Natural killer cell (primary cell): ENCODE data around the gene PNMA8A. TPM values are rescaled to one million over a fixed set of nuclear protein-coding genes. Genes with fewer than 3 reads are reported as not detected.

ENCODE experiments used
- ATAC-seq, 3 donors: fragments of 150-1000 bp in 2 of 3; fragments of 200-7000 bp in 1 of 3; cut with Tn5 transposase; 1 replicate in 1 of 3; 2 replicates in 2 of 3; pipeline ENCODE4 v1.10.0; 2021; ENCODE audit warnings: mild to moderate bottlenecking in 2 of 3, moderate library complexity in 2 of 3
- DNase-seq, 2 donors: peaks; one replicate each; pipeline versions ENCODE4 v3.0.0 to v3.0.0-alpha.2; 2013 to 2021; ENCODE audit warnings: mixed read lengths in 1 of 2
- H3K27ac ChIP-seq: one replicate; pipeline ENCODE4 v1.5.1; 2013; ENCODE audit warnings: mild to moderate bottlenecking, low read length
- H3K27me3 ChIP-seq: one replicate; pipeline ENCODE4 v1.6.1; 2013; ENCODE audit warnings: low read length; ENCODE audit not compliant: control insufficient read depth, insufficient read depth
- H3K36me3 ChIP-seq: one replicate; pipeline ENCODE4 v1.6.1; 2013; ENCODE audit warnings: low read length; ENCODE audit not compliant: control insufficient read depth, insufficient read depth
- H3K4me1 ChIP-seq: one replicate; pipeline ENCODE4 v1.6.1; 2013; ENCODE audit warnings: low read length; ENCODE audit not compliant: control insufficient read depth, insufficient read depth
- H3K4me3 ChIP-seq: one replicate; pipeline ENCODE4 v1.5.1; 2013; ENCODE audit warnings: low read length
- H3K9me3 ChIP-seq: one replicate; pipeline ENCODE4 v1.6.1; 2013; ENCODE audit warnings: low read length; ENCODE audit not compliant: control insufficient read depth, insufficient read depth
- H3K27ac Mint-ChIP-seq, 2 donors: one replicate each; pipeline ENCODE4 v1.8.0; 2022; ENCODE audit warnings: mild to moderate bottlenecking in 2 of 2, mixed read lengths in 2 of 2, moderate library complexity in 1 of 2
- H3K27me3 Mint-ChIP-seq, 2 donors: one replicate each; pipeline ENCODE4 v1.8.0; 2022; ENCODE audit warnings: low read depth in 2 of 2, mixed read lengths in 2 of 2
- H3K36me3 Mint-ChIP-seq: one replicate; pipeline ENCODE4 v1.8.0; 2022; ENCODE audit warnings: mixed read lengths
- H3K4me1 Mint-ChIP-seq, 2 donors: one replicate each; pipeline ENCODE4 v1.8.0; 2022; ENCODE audit warnings: mixed read lengths in 2 of 2
- H3K4me3 Mint-ChIP-seq: one replicate; pipeline ENCODE4 v1.8.0; 2022; ENCODE audit warnings: mild to moderate bottlenecking, moderate library complexity, mixed read lengths
- H3K9me3 Mint-ChIP-seq, 2 donors: one replicate each; pipeline ENCODE4 v1.8.0; 2022; ENCODE audit warnings: mixed read lengths in 2 of 2
- CTCF ChIP-seq: fragments of 200-600 bp; IDR thresholded peaks from one replicate; pipeline ENCODE4 v1.8.0; 2022; ENCODE audit warnings: antibody characterized with exemption
- WGBS: methylation state at CpG from one replicate; pipeline ENCODE4 v1.1.7; 2013; ENCODE audit warnings: missing lambda C conversion rate; ENCODE audit not compliant: insufficient coverage; 5-methylcytosine and 5-hydroxymethylcytosine counted together
- intact Hi-C: fragments of 100-400 bp; cut with micrococcal nuclease; formaldehyde crosslinking; loops from one replicate; pipeline ENCODE4 v1.14.2; 2022
- total RNA-seq, 4 donors: library from RNA; stranded (reverse); fragments of 120-200 nt in 1 of 4; gene quantifications; one replicate each; pipeline versions ENCODE4 v1.2.3 to v1.2.4, GENCODE V29; 2013 to 2022

The PNMA8A gene
- total RNA-seq, 3 donors from 2014 or later (not counting 1 experiment from before 2014, with no cell fraction given), result not detected

GRCh38 chr19:46431824-46432223 lies 39.5 kb downstream of the PNMA8A start:
- DNase-seq (no peak), ATAC-seq (peak in 1 of 3 donors; percentile 27)
- peaks cover 25 to 34% of the 10 kb centered on the region in 2 donors for H3K4me1 Mint-ChIP-seq
- 37% methylated on average over 9 of the region's 10 CpGs for WGBS
- no peaks in the 10 kb centered on the region for H3K36me3 Mint-ChIP-seq
- Histone ChIP-seq H3K36me3 (no peaks in the 10 kb centered on the region), H3K27ac (no peak overlapping the region), H3K4me1 (peaks cover 13% of the 10 kb centered on the region), H3K27me3 (peaks cover 17% of the 10 kb centered on the region), H3K4me3 (no peak overlapping the region), H3K9me3 (no peaks in the 10 kb centered on the region)
- no peak overlapping the region for H3K4me3 Mint-ChIP-seq
- H3K27me3 Mint-ChIP-seq, result peaks cover 34 to 35% of the 10 kb centered on the region in 2 donors
- H3K9me3 Mint-ChIP-seq, result no peaks in the 10 kb centered on the region
- no peak for TF ChIP-seq CTCF
- intact Hi-C loops, result no loop called here
- H3K27ac Mint-ChIP-seq, result no peak overlapping the region

GRCh38 chr19:46429999-46430398 lies 41.4 kb downstream of the PNMA8A start:
- H3K36me3 ChIP-seq, result no peaks in the 10 kb centered on the region
- no peak overlapping the region for H3K27ac ChIP-seq
- H3K4me1 ChIP-seq, result peaks cover 21% of the 10 kb centered on the region
- H3K4me3 Mint-ChIP-seq, result no peak overlapping the region
- intact Hi-C loops, result no loop called here
- H3K36me3 Mint-ChIP-seq, result no peaks in the 10 kb centered on the region
- peaks cover 42 to 44% of the 10 kb centered on the region in 2 donors for H3K27me3 Mint-ChIP-seq
- H3K27me3 ChIP-seq, result peaks cover 27% of the 10 kb centered on the region
- 96% methylated on average over 1 of the region's 4 CpGs for WGBS
- no peak for TF ChIP-seq CTCF
- DNase-seq (no peak), ATAC-seq (no peak)
- no peak overlapping the region for H3K4me3 ChIP-seq
- H3K27ac Mint-ChIP-seq, result peak overlapping the region in 1 of 2 donors; percentile 91
- peaks cover 29 to 42% of the 10 kb centered on the region in 2 donors for H3K4me1 Mint-ChIP-seq
- H3K9me3 ChIP-seq, result no peaks in the 10 kb centered on the region
- H3K9me3 Mint-ChIP-seq, result no peaks in the 10 kb centered on the region

- H3K27me3 ChIP-seq, result peaks cover 30% of the 10 kb centered on the region
- H3K4me3 ChIP-seq, result peak within 1 kb of the TSS; percentile 14
- Mint-ChIP-seq H3K27me3 (peaks cover 31 to 41% of the 10 kb centered on the region in 2 donors), H3K4me3 (peak within 1 kb of the TSS; percentile 90), H3K4me1 (peaks cover 29 to 42% of the 10 kb centered on the region in 2 donors), H3K36me3 (no peaks in the 10 kb centered on the region), H3K9me3 (no peaks in the 10 kb centered on the region), H3K27ac (peak within 1 kb of the TSS; percentile 87 to 91)
- peak; percentile 61 to 91 (median 80) for ATAC-seq
- DNase-seq, result peak; percentile 59 to 71
- no peak within 1 kb of the TSS for H3K27ac ChIP-seq
- intact Hi-C loops, result no loop called here
- TF ChIP-seq CTCF, result no peak
- H3K36me3 ChIP-seq, result no peaks in the 10 kb centered on the region
- no peaks in the 10 kb centered on the region for H3K9me3 ChIP-seq
- peaks cover 21% of the 10 kb centered on the region for H3K4me1 ChIP-seq
- WGBS, result 25% methylated on average over 52 of the region's 52 CpGs
Measured at GRCh38 chr19:46428239-46429135, 42.9 kb downstream of the PNMA8A start, which contains the start of gene PNMA8C. PNMA8C (minus strand) TSS chr19:46428936; CDS start chr19:46428359, 577 bp downstream.
